Neural cell (in vitro differentiated cells): ENCODE measurements around the gene NTSR2. TPM values are rescaled to one million over a fixed set of nuclear protein-coding genes. Genes with fewer than 3 reads are reported as not detected.

Source experiments
- H2AFZ ChIP-seq: fragments of 200-600, 300-800 bp; sonication (generic), shearing (Covaris generic); 2 replicates; pipeline ENCODE4 v1.6.0; 2014; ENCODE audit warnings: low read depth, mild to moderate bottlenecking, antibody characterized with exemption, low read length, moderate library complexity
- H3F3A ChIP-seq: fragments of 200-600 bp; shearing (Covaris generic); 2 replicates; pipeline ENCODE4 v1.6.1; 2016; ENCODE audit warnings: mild to moderate bottlenecking, moderate library complexity, mixed read lengths, antibody characterized with exemption, low read length; ENCODE audit not compliant: insufficient read depth, poor library complexity, severe bottlenecking
- H3K27ac ChIP-seq: fragments of 200-600, 300-800 bp; sonication (generic), shearing (Covaris generic); 2 replicates; pipeline ENCODE4 v1.5.1; 2014; ENCODE audit warnings: mild to moderate bottlenecking, low read length, moderate library complexity
- H3K27me3 ChIP-seq: fragments of 300-800, 200-600 bp; sonication (generic), shearing (Covaris generic); 2 replicates; pipeline ENCODE4 v1.6.0; 2014; ENCODE audit warnings: mild to moderate bottlenecking, low read depth, low read length, moderate library complexity; ENCODE audit not compliant: insufficient read depth
- H3K36me3 ChIP-seq: fragments of 300-800, 200-600 bp; sonication (generic), shearing (Covaris generic); 2 replicates; pipeline ENCODE4 v1.5.1; 2014; ENCODE audit warnings: mild to moderate bottlenecking, antibody characterized with exemption, low read length, moderate library complexity; ENCODE audit not compliant: insufficient read depth
- H3K4me2 ChIP-seq: fragments of 300-800, 200-600 bp; sonication (generic), shearing (Covaris generic); 2 replicates; pipeline ENCODE4 v1.6.0; 2014; ENCODE audit warnings: mild to moderate bottlenecking, low read length
- H3K4me3 ChIP-seq: fragments of 300-800, 200-600 bp; sonication (generic), shearing (Covaris generic); 2 replicates; pipeline ENCODE4 v1.5.1; 2014; ENCODE audit warnings: mild to moderate bottlenecking, low read length, moderate library complexity
- H3K79me2 ChIP-seq: fragments of 200-600 bp; shearing (Covaris generic); replicated peaks from 2 replicates; pipeline ENCODE4 v1.6.0; 2014; ENCODE audit warnings: mild to moderate bottlenecking, low read length, moderate library complexity; ENCODE audit not compliant: insufficient read depth
- H3K9ac ChIP-seq: fragments of 300-800, 200-600 bp; sonication (generic), shearing (Covaris generic); 2 replicates; pipeline ENCODE4 v1.6.1; 2016; ENCODE audit warnings: mild to moderate bottlenecking, low read length, mixed read lengths
- H3K9me2 ChIP-seq: fragments of 200-600 bp; shearing (Covaris generic); 2 replicates; pipeline ENCODE4 v1.6.1; 2016; ENCODE audit warnings: mild to moderate bottlenecking, low read length, mixed read lengths; ENCODE audit not compliant: insufficient read depth
- H3K9me3 ChIP-seq: fragments of 200-600, 300-800 bp; sonication (generic), shearing (Covaris generic); 2 replicates; pipeline ENCODE4 v1.6.1; 2016; ENCODE audit warnings: mild to moderate bottlenecking, mixed run types, low read length, moderate library complexity, mixed read lengths
- H4K20me1 ChIP-seq: fragments of 200-600 bp; shearing (Covaris generic); 2 replicates; pipeline ENCODE4 v1.6.1; 2016; ENCODE audit warnings: mild to moderate bottlenecking, mixed run types; ENCODE audit not compliant: insufficient read depth
- CTCF ChIP-seq: fragments of 450-650 bp; IDR thresholded peaks from 2 replicates; pipeline ENCODE4 v1.5.1; 2014; ENCODE audit warnings: antibody characterized with exemption, mild to moderate bottlenecking, moderate library complexity; ENCODE audit not compliant: poor library complexity, severe bottlenecking
- EP300 ChIP-seq: fragments of 450-650 bp; conservative IDR thresholded peaks from 2 replicates; pipeline ENCODE4 v1.6.1; 2014; ENCODE audit warnings: antibody characterized with exemption, mild to moderate bottlenecking, moderate library complexity; ENCODE audit not compliant: poor library complexity, severe bottlenecking
- EZH2 ChIP-seq: fragments of 200-600, 300-800 bp; shearing (Covaris generic), sonication (generic); IDR thresholded peaks from 2 replicates; pipeline ENCODE4 v1.6.1; 2014; ENCODE audit warnings: antibody characterized with exemption, low read length, borderline replicate concordance, mild to moderate bottlenecking; ENCODE audit not compliant: insufficient read depth, poor library complexity, severe bottlenecking
- MXI1 ChIP-seq: fragments of 450-650 bp; conservative IDR thresholded peaks from 2 replicates; pipeline ENCODE4 v1.6.1; 2014; ENCODE audit warnings: antibody characterized with exemption, mild to moderate bottlenecking; ENCODE audit not compliant: poor library complexity, severe bottlenecking
- POLR2AphosphoS5 ChIP-seq: IDR thresholded peaks from 2 replicates; pipeline ENCODE4 v1.6.1; 2012
- RAD21 ChIP-seq: fragments of 450-650 bp; conservative IDR thresholded peaks from 2 replicates; pipeline ENCODE4 v1.6.1; 2014; ENCODE audit warnings: antibody characterized with exemption, mild to moderate bottlenecking, moderate library complexity
- SMC3 ChIP-seq: fragments of 450-650 bp; conservative IDR thresholded peaks from 2 replicates; pipeline ENCODE4 v1.6.1; 2014; ENCODE audit warnings: antibody characterized with exemption, mild to moderate bottlenecking, moderate library complexity; ENCODE audit not compliant: poor library complexity
- TAF1 ChIP-seq: IDR thresholded peaks from 2 replicates; pipeline ENCODE4 v1.6.1; 2012; ENCODE audit warnings: low read depth
- polyA plus RNA-seq: library from polyadenylated mRNA; depleted of rRNA; stranded (reverse); fragments of >200 nt; gene quantifications from 2 replicates; pipeline ENCODE4 v1.2.3, GENCODE V29; 2014
- TF ChIP-seq, protein P1 (sequence below): IDR thresholded peaks from 2 replicates; pipeline ENCODE4 v1.6.1; 2012; ENCODE audit warnings: borderline replicate concordance

NTSR2 gene
- polyA plus RNA-seq, 1 donor from 2014 or later, result not detected

- Histone ChIP-seq H3K27ac (no peak overlapping the region), H3K36me3 (peaks cover 3% of the 10 kb centered on the region), H3K4me2 (no peak overlapping the region), H3K27me3 (no peaks in the 10 kb centered on the region), H4K20me1 (no peaks in the 10 kb centered on the region), H2AFZ (no peak overlapping the region), H3K9me2 (no peaks in the 10 kb centered on the region), H3K9me3 (no peaks in the 10 kb centered on the region), H3F3A (no peaks in the 10 kb centered on the region), H3K9ac (no peak overlapping the region), H3K79me2 (no peaks in the 10 kb centered on the region), H3K4me3 (no peak overlapping the region)
- TF ChIP-seq TAF1, result no peak
Observed at GRCh38 chr2:11624893-11625292, 45.1 kb downstream of the NTSR2 start.

GRCh38 chr2:11622611-11623010 lies 47.4 kb downstream of the NTSR2 start:
- Histone ChIP-seq H3K9me3 (no peaks in the 10 kb centered on the region), H3K4me2 (no peak overlapping the region), H3K4me3 (no peak overlapping the region), H3K27me3 (no peaks in the 10 kb centered on the region), H3K27ac (no peak overlapping the region), H2AFZ (no peak overlapping the region), H4K20me1 (no peaks in the 10 kb centered on the region), H3K36me3 (peaks cover 3% of the 10 kb centered on the region), H3K79me2 (no peaks in the 10 kb centered on the region), H3F3A (no peaks in the 10 kb centered on the region), H3K9ac (no peak overlapping the region), H3K9me2 (no peaks in the 10 kb centered on the region)
- TF ChIP-seq TAF1 (no peak), EP300 (no peak), SMC3 (no peak), MXI1 (no peak), CTCF (no peak), POLR2AphosphoS5 (no peak), EZH2 (no peak), RAD21 (no peak)
- TF ChIP-seq, protein P1, sequence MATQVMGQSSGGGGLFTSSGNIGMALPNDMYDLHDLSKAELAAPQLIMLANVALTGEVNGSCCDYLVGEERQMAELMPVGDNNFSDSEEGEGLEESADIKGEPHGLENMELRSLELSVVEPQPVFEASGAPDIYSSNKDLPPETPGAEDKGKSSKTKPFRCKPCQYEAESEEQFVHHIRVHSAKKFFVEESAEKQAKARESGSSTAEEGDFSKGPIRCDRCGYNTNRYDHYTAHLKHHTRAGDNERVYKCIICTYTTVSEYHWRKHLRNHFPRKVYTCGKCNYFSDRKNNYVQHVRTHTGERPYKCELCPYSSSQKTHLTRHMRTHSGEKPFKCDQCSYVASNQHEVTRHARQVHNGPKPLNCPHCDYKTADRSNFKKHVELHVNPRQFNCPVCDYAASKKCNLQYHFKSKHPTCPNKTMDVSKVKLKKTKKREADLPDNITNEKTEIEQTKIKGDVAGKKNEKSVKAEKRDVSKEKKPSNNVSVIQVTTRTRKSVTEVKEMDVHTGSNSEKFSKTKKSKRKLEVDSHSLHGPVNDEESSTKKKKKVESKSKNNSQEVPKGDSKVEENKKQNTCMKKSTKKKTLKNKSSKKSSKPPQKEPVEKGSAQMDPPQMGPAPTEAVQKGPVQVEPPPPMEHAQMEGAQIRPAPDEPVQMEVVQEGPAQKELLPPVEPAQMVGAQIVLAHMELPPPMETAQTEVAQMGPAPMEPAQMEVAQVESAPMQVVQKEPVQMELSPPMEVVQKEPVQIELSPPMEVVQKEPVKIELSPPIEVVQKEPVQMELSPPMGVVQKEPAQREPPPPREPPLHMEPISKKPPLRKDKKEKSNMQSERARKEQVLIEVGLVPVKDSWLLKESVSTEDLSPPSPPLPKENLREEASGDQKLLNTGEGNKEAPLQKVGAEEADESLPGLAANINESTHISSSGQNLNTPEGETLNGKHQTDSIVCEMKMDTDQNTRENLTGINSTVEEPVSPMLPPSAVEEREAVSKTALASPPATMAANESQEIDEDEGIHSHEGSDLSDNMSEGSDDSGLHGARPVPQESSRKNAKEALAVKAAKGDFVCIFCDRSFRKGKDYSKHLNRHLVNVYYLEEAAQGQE, result no peak

DNA sequence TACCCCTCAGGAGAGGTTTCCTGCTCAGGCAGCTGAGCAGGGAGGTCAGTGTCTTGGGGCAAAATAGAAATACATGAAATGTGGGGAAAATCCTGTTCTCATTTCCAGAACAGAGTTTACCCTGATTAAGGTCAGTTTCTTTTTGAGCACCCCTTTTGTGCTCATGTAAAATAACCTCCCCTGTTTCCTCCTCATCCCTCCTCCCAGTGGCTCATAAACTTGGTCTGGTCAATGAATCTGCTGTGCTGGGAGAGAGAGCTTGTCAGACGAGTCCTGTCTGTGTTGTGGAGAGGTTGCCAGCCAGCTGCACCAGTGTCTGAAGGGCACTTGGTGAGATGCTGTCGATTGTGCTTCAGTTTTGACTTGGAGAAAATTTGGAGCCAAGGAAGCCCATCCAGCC lies 48.6 kb downstream of the NTSR2 start:
- H3K27me3 ChIP-seq, result no peaks in the 10 kb centered on the region
- H3K79me2 ChIP-seq, result no peaks in the 10 kb centered on the region
- H3K4me3 ChIP-seq, result no peak overlapping the region
- H3K9me3 ChIP-seq, result no peaks in the 10 kb centered on the region
- H3K9me2 ChIP-seq, result no peaks in the 10 kb centered on the region
- no peak overlapping the region for H3K9ac ChIP-seq
- no peak overlapping the region for H2AFZ ChIP-seq
- no peaks in the 10 kb centered on the region for H3F3A ChIP-seq
- H3K27ac ChIP-seq, result no peak overlapping the region
- H4K20me1 ChIP-seq, result no peaks in the 10 kb centered on the region
- no peak for TF ChIP-seq EZH2
- TF ChIP-seq EP300, result no peak
- TF ChIP-seq POLR2AphosphoS5, result no peak
- TF ChIP-seq RAD21, result no peak
- TF ChIP-seq, protein P1, result no peak
- no peak for TF ChIP-seq CTCF
- TF ChIP-seq SMC3, result no peak
- no peak for TF ChIP-seq MXI1
- TF ChIP-seq TAF1, result no peak
- no peaks in the 10 kb centered on the region for H3K36me3 ChIP-seq
- H3K4me2 ChIP-seq, result no peak overlapping the region
